ENCODE measurements around the gene SLC9A9.

GRCh38 chr3:143525408-143525807 is 322.9 kb downstream of the SLC9A9 start:
- TF ChIP-seq, protein P1, sequence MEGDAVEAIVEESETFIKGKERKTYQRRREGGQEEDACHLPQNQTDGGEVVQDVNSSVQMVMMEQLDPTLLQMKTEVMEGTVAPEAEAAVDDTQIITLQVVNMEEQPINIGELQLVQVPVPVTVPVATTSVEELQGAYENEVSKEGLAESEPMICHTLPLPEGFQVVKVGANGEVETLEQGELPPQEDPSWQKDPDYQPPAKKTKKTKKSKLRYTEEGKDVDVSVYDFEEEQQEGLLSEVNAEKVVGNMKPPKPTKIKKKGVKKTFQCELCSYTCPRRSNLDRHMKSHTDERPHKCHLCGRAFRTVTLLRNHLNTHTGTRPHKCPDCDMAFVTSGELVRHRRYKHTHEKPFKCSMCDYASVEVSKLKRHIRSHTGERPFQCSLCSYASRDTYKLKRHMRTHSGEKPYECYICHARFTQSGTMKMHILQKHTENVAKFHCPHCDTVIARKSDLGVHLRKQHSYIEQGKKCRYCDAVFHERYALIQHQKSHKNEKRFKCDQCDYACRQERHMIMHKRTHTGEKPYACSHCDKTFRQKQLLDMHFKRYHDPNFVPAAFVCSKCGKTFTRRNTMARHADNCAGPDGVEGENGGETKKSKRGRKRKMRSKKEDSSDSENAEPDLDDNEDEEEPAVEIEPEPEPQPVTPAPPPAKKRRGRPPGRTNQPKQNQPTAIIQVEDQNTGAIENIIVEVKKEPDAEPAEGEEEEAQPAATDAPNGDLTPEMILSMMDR (IDR thresholded peaks at IDR 0.05): no peak
- no peak for TF ChIP-seq POLR2A (IDR thresholded peaks at IDR 0.05)

Measured in right lobe of liver (tissue), 4 donors.